ENCODE data around the gene ORM1. TPM values are rescaled to one million over a fixed set of nuclear protein-coding genes. Genes with fewer than 3 reads are reported as not detected.
A peak's percentile ranks its signal among the peaks of the same experiment; 100 is the strongest.
"Not testable (repeated sequence)": the region's sequence is repeated elsewhere in the genome, so short reads cannot be mapped to it uniquely, and the experiment has no call there.

ORM1 gene
- total RNA-seq, 1 experiment from 2014 or later: not detected

DNA sequence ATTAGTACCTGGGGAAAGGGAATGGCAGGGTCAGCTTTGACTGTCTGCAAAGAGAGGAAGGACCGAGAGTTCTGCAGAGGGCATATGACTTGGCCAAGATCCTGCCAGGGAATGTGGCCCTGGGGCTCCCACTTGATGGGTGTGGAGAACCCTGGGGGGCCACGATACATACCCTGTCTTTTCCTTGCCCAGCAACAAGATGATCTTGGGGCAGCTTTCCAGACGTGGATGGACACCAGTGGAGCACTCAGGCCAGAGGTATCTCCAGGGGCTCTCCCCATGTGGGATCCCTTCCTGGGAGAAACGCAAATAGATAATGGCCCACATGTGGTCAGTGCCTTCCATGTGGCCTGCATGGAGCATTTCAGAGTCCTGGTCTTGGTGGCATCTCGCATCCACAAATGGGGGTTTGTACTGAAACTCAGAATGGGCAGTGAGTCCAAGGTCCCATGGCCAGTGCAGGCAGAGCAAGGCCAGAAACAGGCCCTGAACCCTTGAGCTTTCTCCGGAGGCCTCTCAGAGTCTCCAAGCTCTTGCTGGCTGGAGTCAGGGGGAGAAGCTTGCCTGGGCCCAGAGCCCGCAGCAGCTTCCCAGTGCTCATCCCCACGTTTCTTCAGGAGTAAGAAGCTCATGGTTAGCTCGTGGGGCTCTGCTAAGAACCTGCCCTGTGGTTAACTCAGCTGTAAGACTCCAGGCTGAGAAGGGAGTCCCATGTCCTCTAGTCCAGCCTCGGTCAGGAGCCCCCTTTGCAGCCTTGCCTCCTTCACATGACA lies 18.3 kb upstream of the ORM1 start:
- DNase-seq (ENCODE audit: low read depth): no peak

DNA sequence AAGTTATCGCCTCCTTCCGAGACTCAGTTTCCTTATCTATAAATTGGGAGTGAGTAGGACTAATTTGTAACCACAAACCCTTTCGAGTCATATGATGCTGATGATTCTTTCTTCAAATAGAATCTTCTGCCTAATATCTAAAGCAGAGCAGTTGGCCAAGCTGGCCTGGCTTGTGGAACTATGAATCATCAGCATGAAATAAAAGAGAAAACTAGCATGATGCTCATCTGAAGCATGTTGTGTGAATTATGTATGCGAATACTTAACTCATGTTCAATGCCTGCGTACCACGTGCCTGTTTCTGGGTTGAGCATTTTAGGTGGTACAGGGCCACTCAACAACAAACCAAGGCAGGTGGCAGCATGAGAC lies 15.0 kb upstream of the ORM1 start:
- DNase-seq (ENCODE audit: low read depth): no peak

DNA sequence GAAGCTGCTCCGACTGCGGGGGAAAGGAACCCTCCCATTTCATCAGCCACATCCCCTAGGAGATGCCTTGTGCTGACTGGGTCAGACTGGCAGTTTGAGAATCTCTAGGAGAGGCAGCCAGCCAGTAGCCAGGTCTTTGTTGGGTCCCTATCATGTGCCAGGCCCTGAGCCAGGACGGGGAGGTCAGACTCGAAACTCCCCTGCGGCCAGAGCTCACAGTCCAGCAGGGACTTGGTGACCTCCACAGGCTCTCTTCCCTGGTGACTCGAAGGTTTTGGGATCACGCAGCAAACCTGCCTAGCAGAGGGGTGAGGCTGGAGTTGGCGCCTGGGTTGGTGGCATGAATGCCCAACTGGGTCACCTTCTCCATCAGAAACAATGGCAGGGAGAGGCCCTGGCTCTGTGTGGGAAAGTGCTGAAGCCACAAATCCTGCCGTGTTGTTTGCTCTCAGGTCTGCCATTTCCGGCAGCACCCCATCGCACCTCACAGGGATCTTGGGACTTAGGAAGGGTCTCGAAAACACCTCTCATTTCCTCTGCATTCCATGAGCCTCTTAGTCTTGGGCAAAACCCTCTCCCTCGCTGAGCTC lies 14.4 kb upstream of the ORM1 start:
- DNase-seq (ENCODE audit: low read depth): no peak

DNA sequence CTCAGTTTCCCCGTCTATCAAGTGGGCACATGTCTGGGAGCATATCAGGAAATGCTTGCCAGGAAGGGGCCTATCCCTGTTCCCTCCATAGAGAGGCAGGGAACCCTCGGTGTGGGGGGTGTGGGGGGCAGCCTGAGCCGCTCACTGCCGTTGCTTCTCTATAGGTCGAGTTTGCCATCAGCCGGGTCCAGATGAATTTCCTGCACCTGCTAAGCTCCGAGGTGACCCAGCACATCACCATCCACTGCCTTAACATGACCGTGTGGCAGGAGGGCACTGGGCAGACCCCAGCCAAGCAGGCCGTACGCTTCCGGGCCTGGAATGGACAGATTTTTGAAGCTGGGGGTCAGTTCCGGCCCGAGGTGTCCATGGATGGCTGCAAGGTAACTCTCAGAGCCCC lies 13.8 kb upstream of the ORM1 start:
- DNase-seq (ENCODE audit: low read depth): no peak

DNA sequence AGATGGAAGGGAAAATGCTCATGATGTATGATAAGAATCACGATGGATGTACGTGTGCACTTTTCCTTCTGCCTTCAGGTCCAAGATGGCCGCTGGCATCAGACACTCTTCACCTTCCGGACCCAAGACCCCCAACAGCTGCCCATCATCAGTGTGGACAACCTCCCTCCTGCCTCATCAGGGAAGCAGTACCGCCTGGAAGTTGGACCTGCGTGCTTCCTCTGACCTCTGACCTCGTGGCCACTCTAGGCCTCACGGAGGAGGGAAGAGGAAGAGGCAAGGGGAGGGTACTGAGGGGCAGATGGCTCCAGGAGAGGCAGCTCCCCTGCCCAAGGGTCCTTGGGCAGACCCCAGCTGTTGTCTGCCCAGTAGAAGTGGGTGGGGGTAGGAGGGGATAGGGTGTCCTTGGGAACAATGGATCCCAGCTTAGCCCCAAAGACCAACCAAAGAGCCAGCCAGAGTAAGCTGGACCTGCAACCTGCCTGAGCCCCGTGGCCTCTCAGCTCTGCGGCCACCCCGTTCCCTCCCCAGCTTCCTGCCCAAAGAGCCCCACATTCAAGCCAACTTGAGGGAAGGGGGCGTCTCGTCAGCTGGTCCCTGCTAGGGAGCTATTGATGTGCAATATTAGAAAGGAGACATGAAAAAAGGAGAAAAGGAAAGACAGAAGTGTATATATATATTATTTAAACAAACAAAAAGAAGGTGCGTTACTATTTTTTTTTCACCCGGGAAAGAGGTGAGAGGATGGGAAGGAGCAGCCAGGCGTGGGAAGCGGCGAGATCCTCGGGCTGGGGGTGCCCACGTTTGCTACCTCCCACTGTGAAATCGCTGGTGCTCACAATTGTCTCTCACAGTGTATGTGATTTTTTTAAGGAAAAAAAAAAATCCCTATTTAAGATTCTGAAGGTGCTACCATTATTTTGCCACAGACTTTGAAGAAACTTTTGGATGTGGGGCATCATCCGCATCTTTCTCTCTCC lies 12.1 kb upstream of the ORM1 start:
- no peak for DNase-seq (ENCODE audit: low read depth)

DNA sequence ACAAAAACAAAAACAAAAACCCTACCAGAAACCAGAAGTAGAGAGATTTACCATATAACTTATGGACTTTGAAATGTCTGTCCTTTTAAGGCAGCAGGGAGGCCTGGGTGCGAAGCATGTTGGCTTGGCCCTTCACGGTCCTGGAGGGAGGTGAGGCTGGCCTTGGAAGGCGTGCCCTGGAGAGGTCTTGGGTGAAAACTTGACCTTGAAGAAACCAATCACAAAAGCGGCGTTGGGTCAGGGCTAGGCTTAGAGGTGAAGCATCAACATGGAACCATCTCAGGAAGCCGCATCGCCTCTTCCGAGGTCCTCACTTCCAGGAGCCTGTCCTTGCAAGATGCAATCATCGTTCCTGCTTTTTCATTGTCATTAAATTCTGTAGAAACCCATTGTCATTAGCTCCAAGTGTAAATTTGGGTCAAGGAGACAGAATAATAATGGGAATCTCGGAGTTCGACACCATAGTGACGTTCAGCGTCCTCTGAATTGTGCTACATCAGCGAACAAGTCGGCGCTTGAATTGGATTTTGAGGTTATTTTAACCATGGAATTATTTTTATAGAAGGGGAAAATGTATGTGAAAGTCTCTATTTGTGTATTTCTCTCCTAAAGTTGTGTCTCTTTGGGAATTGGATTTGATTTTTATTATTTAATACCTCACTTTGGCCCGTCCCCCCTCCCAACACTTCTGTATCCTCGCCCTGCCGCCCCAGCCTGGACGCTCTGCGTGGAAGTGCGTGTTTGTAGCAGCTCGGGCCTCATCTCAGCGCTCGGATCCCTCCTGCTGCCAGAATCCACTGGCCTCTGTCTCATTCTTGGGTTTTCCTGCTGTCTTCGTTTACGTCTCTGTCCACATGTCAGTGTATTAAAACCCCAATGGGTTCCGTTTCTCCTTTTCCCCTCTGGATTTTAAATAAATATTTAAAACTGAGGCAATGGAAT lies 11.1 kb upstream of the ORM1 start:
- no peak for DNase-seq (ENCODE audit: low read depth)

DNA sequence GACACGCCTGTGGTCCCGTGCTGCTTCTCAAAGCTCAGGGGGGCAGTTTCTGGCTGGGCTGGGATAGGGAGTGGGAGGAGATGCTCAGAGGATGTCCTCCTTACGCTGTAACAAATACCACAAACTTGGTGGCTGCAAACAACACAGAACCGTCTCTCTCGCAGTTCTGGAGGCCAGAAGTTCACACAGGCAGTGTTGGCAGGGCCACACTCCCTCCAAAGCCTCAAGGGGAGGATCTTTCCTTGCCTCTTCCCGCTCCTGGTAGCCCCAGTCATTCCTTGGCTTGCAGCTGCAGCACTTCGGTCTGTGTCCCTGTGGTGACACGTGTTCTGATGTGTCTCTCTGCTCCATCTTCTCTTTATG lies 10.4 kb upstream of the ORM1 start:
- DNase-seq (ENCODE audit: low read depth): no peak

DNA sequence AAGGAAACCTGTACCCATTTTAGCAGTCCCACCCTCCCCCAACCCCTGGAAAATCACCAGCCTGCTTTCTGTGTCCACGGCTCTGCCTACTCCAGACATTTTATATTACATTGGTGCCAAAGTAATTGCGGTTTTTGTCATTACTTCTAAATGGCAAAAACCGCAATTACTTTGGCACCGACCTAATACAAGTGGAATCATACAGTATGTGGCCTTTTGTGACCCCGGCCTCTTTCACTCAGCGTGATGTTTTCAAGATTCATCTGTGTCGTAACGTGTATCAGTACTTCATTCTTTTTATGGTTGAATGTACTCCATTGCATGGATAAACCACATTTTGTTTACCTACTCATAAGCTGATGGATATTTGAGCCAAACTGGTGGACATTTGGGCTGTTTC lies 9.7 kb upstream of the ORM1 start:
- DNase-seq (ENCODE audit: low read depth): no peak

DNA sequence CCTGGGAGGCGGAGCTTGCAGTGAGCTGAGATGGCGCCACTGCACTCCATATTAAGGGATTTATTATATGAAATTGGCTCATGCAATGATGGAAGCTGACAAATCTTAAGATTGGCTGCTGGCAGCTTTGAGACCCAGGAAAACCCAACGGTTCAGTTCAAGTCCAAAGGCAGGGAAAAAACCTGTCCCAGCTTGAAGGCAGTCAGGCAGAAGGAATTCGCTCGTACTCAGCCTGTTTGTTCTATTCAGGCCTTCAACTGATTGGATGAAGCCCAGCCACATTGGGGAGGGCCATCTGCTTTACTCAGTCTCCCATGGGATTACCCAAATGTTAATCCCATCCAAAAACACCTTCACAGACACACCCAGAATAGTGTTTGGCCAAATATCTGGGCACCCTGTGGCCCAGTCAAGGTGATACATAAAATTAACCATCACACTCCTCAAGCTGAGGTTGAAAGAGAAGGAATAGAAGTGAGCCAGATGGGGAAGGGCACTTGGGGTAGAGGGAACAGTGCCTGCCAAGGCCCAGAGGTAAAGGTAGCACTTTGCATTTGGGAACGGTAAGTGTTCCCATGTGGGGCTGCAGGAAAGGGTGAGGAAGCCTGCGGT lies 8.5 kb upstream of the ORM1 start:
- DNase-seq (ENCODE audit: low read depth): no peak

DNA sequence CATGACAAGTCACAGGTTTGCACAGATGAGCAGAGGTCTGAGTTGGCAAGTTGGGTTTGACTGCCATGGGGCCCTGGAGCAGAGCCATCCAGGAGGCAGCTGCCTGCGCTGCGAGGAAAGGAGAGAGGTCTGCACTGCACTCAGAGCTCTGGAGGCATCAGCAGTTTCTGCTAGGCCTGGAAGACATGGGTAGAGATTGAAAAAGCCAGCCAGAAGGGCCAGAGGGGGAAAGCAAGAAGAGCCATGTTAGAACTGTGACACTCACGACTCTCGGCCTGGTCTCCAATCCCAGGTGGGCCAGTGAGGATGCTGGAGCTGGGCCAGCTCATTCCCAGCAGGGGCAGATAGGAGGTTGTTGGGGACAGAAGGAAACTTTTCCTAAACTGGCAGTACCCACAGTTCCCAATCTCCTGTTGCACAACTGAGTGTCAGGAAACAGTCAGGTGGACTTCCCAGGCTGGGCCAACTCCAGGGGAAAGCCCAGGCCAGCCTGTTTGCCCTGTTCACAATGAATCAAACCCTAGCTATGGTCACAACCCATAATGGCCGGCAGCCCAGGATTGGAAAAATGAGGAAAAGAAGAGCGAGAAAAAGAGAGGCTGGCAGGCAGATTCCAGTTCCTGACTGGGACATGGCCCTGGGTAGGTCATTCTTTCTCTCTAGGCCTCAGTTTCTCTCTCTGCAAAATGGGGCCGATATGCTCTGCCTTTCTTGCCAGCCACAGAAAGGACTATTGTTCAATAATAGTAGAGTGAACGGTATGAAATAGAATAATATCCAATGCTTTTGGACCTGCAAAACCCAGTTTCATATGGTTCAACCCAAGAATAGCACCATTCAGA lies 7.8 kb upstream of the ORM1 start:
- no peak for DNase-seq (ENCODE audit: low read depth)

DNA sequence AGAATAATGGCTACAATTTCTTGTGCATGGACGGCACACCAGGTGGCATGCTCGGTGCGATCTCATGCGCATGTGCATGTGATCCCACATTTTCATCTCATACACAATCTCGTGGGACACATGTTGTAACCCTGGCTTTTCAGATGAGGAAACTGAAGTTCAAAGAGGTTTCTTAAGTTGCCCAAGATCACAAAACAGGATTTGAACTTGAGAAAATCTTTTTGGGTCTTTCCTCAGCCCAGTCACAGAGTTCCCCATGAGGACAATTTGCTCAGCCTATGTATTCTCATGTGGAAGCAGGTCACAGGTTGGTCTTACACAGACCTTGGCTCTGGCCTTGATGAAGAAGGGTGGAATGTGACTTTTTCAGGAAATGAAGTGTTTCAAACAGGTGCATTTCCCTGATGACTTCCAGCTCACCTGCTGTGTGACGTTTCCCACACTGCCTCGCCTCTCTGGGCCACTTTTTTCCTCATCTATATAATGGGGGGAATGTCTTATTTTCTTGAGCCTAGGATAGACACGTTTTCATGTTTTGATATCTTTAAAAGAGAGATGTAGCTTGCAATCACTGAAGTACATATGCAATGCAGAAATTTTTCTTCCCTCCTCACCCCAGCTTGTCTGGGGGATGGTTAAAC lies 7.1 kb upstream of the ORM1 start:
- no peak for DNase-seq (ENCODE audit: low read depth)

DNA sequence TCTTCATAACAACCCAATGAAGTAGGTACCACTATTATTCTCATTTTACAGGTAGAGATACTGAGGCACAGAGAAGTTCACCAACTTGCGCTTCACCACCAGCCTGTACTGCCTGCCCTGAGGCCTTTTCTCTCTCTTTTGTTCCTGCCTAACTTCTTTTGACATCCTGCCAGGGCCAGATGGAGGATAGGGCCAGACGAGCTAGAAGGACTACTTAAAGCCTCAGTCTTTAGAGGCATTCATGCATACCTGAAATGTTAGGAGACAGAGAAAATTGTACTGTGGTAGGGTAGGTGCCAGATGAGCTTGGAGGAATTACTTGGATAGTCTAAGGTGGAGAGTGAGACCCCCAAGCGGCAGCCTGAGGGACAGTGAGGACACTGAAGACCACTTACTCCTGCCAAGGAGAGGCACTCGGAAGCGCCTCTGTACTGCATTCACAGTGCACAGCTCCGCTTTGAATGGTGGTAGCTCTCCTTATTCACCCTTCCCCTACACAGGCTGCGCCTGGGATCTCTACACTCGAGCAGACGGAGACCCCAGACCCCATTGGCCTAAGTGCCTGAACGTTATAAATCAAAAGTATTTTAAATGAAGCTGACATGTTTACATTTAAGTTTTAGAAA lies 6.2 kb upstream of the ORM1 start:
- no peak for DNase-seq (ENCODE audit: low read depth)

DNA sequence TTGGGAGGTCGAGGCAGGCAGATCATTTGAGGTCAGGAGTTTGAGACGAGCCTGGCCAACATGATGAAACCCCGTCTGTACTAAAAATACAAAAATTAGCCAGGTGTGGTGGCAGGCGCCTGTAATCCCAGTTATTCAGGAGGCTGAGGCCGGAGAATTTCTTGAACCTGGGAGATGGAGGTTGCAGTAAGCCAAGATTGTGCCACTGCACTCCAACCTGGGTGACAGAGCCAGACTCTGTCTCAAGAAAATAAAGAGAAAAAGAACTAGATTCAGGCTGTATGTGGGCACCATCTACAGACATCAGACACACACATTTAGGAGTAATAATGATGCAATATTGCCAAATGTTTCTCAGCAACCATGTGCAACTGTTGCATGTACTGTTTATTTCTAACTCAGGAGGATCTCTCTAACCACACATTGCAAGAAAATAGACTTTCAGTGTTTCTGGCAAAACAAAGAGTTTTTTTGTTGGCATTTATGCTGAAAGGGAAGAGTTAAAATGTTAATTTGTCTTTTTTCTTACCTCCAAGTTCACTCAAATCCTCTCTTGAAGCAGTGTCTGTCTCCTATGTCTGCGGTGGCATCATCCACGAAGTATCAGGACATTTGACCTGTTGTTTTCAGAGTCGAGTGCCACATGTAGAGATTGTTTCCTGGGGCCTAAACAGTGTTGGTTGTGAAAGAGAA lies 5.1 kb upstream of the ORM1 start:
- DNase-seq (ENCODE audit: low read depth): no peak

DNA sequence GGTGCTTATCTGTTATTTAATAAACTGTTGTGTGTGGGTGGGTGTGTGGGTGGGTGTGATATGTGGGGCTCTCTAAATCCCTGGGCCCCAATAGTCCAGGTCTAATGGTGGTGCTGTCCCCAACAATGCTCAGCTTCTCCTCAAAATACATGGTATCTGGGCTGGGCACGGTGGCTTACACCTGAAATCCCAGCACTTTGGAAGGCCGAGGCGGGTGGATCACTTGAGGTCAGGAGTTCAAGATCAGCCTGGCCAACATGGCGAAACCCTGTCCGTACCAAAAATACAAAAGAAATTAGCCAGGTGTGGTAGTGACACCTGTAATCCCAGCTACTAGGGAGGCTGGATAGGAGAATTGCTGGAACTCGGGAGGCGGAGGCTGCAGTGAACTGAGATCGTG lies 4.5 kb upstream of the ORM1 start:
- no peak for DNase-seq (ENCODE audit: low read depth)

DNA sequence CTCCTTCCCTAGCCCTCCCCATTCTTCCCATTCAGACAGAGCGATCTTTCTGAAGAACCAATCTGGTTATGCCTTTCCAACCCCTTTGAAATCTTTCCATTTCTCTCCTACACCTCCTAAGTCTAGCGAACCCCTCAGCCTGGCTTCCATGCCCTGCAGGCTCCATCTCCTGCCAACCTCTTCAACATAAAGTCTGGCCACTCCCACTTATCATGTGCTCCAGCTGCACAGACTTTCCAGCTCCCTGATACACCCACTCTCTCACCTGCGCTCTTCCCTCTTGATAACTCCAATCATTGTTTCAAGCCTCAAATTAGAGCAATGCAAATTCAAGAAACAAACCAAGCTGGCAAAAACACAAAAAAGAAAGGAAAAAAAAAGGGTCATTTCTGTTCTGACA lies 3.8 kb upstream of the ORM1 start:
- DNase-seq (ENCODE audit: low read depth): no peak

DNA sequence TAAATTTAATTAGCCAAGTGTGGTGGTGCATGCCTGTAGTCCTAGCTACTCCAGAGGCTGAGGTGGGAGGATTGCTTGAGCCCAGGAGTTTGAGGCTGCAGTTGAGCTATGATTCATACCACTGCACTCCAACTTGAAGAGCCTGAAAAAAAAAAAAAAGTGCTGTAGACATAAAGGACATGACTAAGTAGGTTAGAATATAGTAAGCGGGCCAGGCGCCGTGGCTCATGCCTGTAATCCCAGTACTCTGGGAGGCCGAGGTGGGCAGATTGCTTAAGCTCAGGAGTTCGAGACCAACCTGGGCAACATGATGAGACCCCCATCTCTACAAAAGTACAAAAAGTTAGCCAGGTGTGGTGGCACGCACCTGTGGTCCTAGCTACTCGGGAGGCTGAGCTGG lies 2.2 kb upstream of the ORM1 start:
- peak; percentile 66 for DNase-seq (ENCODE audit: low read depth)

DNA sequence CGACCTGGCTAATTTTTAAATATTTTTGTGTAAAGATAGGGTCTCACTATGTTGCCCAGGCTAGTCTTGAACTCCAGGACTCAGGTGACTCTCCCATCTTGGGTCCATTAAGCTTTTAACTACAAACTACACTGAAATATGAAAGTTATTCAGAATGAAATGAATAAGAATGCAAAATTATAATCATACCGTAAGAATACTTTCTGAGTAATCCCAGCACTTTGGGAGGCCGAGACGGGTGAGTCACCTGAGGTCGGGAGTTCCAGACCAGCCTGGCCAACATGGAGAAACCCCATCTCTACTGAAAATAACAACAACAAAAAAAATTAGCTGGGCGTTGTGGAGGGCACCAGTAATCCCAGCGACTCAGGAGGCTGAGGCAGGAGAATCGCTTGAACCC lies 1.1 kb upstream of the ORM1 start:
- peak; percentile 39 for DNase-seq (ENCODE audit: low read depth)

DNA sequence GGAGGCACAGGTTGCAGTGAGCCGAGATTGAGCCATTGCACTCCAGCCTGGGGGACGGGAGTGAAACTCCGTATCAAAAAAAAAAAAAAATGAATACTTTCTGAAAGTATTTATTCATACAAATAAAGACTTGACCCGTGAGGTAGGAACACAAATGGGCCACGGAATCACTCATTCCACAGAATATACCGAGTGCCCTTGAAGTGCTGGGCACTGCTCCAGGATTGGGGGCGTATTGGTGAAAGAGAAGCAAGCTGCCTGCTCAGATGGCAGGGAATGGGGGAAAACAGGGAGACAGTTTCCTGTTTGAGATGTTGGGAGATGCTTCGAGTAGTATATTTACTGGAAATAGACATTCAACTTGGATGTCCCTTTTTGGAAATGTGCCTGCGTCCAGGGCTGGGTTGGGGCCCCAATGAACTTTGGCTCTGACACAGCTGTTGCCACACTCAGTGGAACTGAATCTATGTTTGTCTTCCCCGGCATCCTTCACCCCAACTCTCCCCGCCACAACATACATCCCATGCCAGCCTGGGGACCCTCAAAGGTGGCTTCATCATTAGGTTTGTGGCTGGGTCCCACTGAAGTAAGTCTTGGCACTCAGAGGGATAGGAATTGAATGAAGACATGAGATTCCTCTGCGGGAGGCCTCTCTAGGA lies 609 bp upstream of the ORM1 start:
- DNase-seq (ENCODE audit: low read depth): not testable (repeated sequence)
